ENCODE measurements around the gene DEPDC4. TPM values are rescaled to one million over a fixed set of nuclear protein-coding genes. Genes with fewer than 3 reads are reported as not detected.

Gene DEPDC4
- total RNA-seq, 1 experiment from 2014 or later = 3.2 TPM

- peaks cover 0 to 9% (median 0%) of the 10 kb centered on the region in 3 experiments; a peak in 3 of 7 replicates for H3K36me3 Mint-ChIP-seq (ENCODE audit: insufficient read depth in 1 of 3, low read depth in 3 of 3)
- no peak for TF ChIP-seq CTCF (conservative IDR thresholded peaks at IDR 0.05)
- H3K9me3 Mint-ChIP-seq = no peaks in the 10 kb centered on the region
- H3K4me2 ChIP-seq (ENCODE audit: insufficient read depth, insufficient read length, low read length) = no peak overlapping the region
- H3K4me3 Mint-ChIP-seq = no peak overlapping the region
- H3K56ac ChIP-seq (ENCODE audit: insufficient read length, low read depth, low read length) = no peak overlapping the region
- H2BK5ac ChIP-seq (ENCODE audit: insufficient read length, low read length) = no peak overlapping the region
- H3K18ac ChIP-seq (ENCODE audit: insufficient read length, low read depth, low read length) = no peak overlapping the region
- no peak overlapping the region for H3K27ac ChIP-seq (ENCODE audit: insufficient read length, low read depth, low read length)
- H3K27ac Mint-ChIP-seq = 0 out of 7 replicates have a peak overlapping the region, but pooled peaks of 1 of the 3 experiments have one; percentile 5
- no CpG with 5 or more reads among the region's 1 CpG for WGBS (ENCODE audit: extremely low coverage, insufficient read length, low lambda C conversion rate)
- H3K9ac ChIP-seq (ENCODE audit: extremely low read depth, insufficient read length, low read length) = no peak overlapping the region
- no peak for DNase-seq
- no peak overlapping the region for H2BK15ac ChIP-seq (ENCODE audit: low read depth, low read length)
- no peaks in the 10 kb centered on the region for H3K27me3 Mint-ChIP-seq (ENCODE audit: low read depth)
- no peaks in the 10 kb centered on the region for H3K4me1 ChIP-seq (ENCODE audit: insufficient read depth, low read length)
- H4K5ac ChIP-seq (ENCODE audit: insufficient read length, low read depth, low read length) = no peak overlapping the region
- H2BK120ac ChIP-seq (ENCODE audit: low read depth, low read length, poor library complexity, severe bottlenecking) = no peak overlapping the region
- H2BK20ac ChIP-seq (ENCODE audit: low read depth, low read length, poor library complexity, severe bottlenecking) = no peak overlapping the region
- H3K14ac ChIP-seq (ENCODE audit: insufficient read depth, low read length) = no peak overlapping the region
- no peaks in the 10 kb centered on the region for H3K27me3 ChIP-seq (ENCODE audit: insufficient read depth, low read length)
- H3K79me1 ChIP-seq (ENCODE audit: insufficient read depth, low read depth, low read length, poor library complexity, severe bottlenecking) = no peaks in the 10 kb centered on the region
- H4K8ac ChIP-seq (replicated peaks; ENCODE audit: insufficient read length, low read depth, low read length) = no peak overlapping the region
- H3K4ac ChIP-seq (ENCODE audit: low read depth, low read length) = no peak overlapping the region
- no peak overlapping the region for H3T11ph ChIP-seq (ENCODE audit: low read length)
- H4K91ac ChIP-seq (ENCODE audit: insufficient read length, low read depth, low read length) = no peak overlapping the region
- H3K79me2 ChIP-seq (ENCODE audit: insufficient read depth, low read length) = no peaks in the 10 kb centered on the region
- no peak overlapping the region for H2AK5ac ChIP-seq (ENCODE audit: insufficient read length, low read length)
- no peak overlapping the region for H2BK12ac ChIP-seq (ENCODE audit: insufficient read length, low read depth, low read length)
- no peaks in the 10 kb centered on the region for H3K23me2 ChIP-seq (ENCODE audit: insufficient read length, low read depth, low read length, poor library complexity, severe bottlenecking)
- H3K4me1 Mint-ChIP-seq = no peaks in the 10 kb centered on the region
- no peak overlapping the region for H3K23ac ChIP-seq (ENCODE audit: insufficient read length, low read depth, low read length)
- no peaks in the 10 kb centered on the region for H3K9me3 ChIP-seq (ENCODE audit: control insufficient read depth, low read depth, low read length)
- H4K20me1 ChIP-seq (ENCODE audit: control insufficient read depth, insufficient read depth, insufficient read length) = no peaks in the 10 kb centered on the region
- no peak overlapping the region for H2AFZ ChIP-seq (ENCODE audit: low read length)
These were observed 8.8 kb downstream of the DEPDC4 start for GRCh38 chr12:100258127-100258526.

Measured in H9 (cell line).